Calu3 (cell line): Measurements from ENCODE around the gene CEP128. TPM values are rescaled to one million over a fixed set of nuclear protein-coding genes. Genes with fewer than 3 reads are reported as not detected.

ENCODE experiments used
- BruUV-seq: library from RNA; stranded (reverse); fragments of 400-500 nt; replicated peaks from 2 replicates; lab custom pipeline; 2021; lab: Mats Ljungman, UMichigan
- CTCF ChIA-PET: fragments of 300-600 bp; sonication (Branson Sonifier 250); formaldehyde crosslinking; loops from one replicate; lab custom pipeline; 2022; ENCODE audit warnings: antibody characterized with exemption; lab: Charles Lee
- DNase-seq: peaks from one replicate; pipeline ENCODE4 v3.0.0; 2022
- H3K27ac Mint-ChIP-seq: one replicate; pipeline ENCODE4 v1.8.0; 2022; ENCODE audit warnings: mixed read lengths; ENCODE audit not compliant: unreplicated experiment
- H3K27me3 Mint-ChIP-seq: one replicate; pipeline ENCODE4 v1.8.0; 2022; ENCODE audit warnings: mixed read lengths; ENCODE audit not compliant: unreplicated experiment
- H3K36me3 Mint-ChIP-seq: one replicate; pipeline ENCODE4 v1.8.0; 2022; ENCODE audit warnings: mild to moderate bottlenecking, moderate library complexity, mixed read lengths; ENCODE audit not compliant: insufficient read depth, unreplicated experiment
- H3K4me1 Mint-ChIP-seq: one replicate; pipeline ENCODE4 v1.8.0; 2022; ENCODE audit warnings: mild to moderate bottlenecking, low read depth, mixed read lengths; ENCODE audit not compliant: unreplicated experiment
- H3K4me3 Mint-ChIP-seq: one replicate; pipeline ENCODE4 v1.8.0; 2022; ENCODE audit warnings: mild to moderate bottlenecking, low read depth, moderate library complexity, mixed read lengths; ENCODE audit not compliant: unreplicated experiment
- H3K9me3 Mint-ChIP-seq: one replicate; pipeline ENCODE4 v1.8.0; 2022; ENCODE audit warnings: low read depth, mixed read lengths; ENCODE audit not compliant: unreplicated experiment
- CTCF ChIP-seq: fragments of 200-600 bp; IDR thresholded peaks from one replicate; pipeline ENCODE4 v1.8.0; 2022; ENCODE audit warnings: antibody characterized with exemption; ENCODE audit not compliant: unreplicated experiment
- intact Hi-C: fragments of 100-400 bp; cut with micrococcal nuclease; formaldehyde crosslinking; loops from one replicate; pipeline ENCODE4 v1.10.0; 2022; ENCODE audit not compliant: unreplicated experiment
- total RNA-seq: library from RNA; stranded (reverse); gene quantifications from 2 replicates; pipeline ENCODE4 v1.2.3, GENCODE V29; 2022

Gene CEP128
- total RNA-seq, 1 experiment from 2014 or later, result 22.9 TPM

GRCh38 chr14:80658155-80658554 lies 283.4 kb downstream of the CEP128 start:
- Mint-ChIP-seq H3K4me1 (no peaks in the 10 kb centered on the region), H3K27me3 (no peaks in the 10 kb centered on the region), H3K36me3 (no peaks in the 10 kb centered on the region), H3K9me3 (no peaks in the 10 kb centered on the region), H3K27ac (no peak overlapping the region), H3K4me3 (no peak overlapping the region)
- no peak for DNase-seq
- CTCF ChIA-PET, result no interaction called here
- no TSS peak for BruUV-seq
- no peak for TF ChIP-seq CTCF
- intact Hi-C loops, result no loop called here

GRCh38 chr14:80653956-80654355 lies 287.6 kb downstream of the CEP128 start:
- Mint-ChIP-seq H3K27me3 (no peaks in the 10 kb centered on the region), H3K4me3 (no peak overlapping the region), H3K27ac (no peak overlapping the region), H3K9me3 (peaks cover 3% of the 10 kb centered on the region), H3K4me1 (no peaks in the 10 kb centered on the region), H3K36me3 (no peaks in the 10 kb centered on the region)
- BruUV-seq, result no TSS peak
- intact Hi-C loops, result no loop called here
- DNase-seq, result no peak
- CTCF ChIA-PET, result no interaction called here
- TF ChIP-seq CTCF, result no peak

DNA sequence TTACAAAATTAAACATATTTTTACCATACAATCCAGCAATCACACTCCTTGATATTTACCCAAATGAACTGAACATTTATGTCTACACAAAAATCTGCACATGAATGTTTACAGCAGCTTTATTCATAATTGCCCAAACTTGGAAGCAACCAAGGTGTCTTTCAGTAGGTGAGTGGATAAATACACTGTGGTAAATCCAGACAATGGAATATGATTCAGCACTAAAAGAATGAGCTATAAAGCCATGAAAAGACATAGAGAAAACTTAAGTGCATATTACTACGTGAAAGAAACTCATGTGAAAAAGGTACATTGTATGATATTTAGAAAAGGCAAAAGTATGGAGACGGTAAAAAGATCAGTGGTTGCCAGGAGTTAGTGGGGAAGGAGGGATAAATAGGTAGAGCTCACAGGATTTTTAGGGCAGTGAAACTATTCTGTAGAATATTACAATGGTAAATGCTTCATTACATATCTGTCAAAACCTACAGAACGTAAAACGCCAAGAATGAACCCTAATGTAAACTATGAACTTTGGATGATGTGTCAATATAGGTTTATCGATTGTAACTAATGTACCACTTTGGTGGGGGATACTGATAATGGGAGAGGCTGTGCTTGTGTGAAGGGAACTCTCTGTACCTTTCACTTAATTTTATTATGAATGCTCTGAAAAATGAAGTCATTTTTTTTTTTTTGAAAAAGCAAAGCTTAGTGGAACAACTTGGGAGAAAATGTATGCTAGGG lies 295.7 kb downstream of the CEP128 start:
- no peaks in the 10 kb centered on the region for H3K27me3 Mint-ChIP-seq
- no peak overlapping the region for H3K4me3 Mint-ChIP-seq
- no peaks in the 10 kb centered on the region for H3K36me3 Mint-ChIP-seq
- H3K9me3 Mint-ChIP-seq, result no peaks in the 10 kb centered on the region
- no TSS peak for BruUV-seq
- DNase-seq, result no peak
- H3K4me1 Mint-ChIP-seq, result peaks cover 6% of the 10 kb centered on the region
- no peak overlapping the region for H3K27ac Mint-ChIP-seq
- TF ChIP-seq CTCF, result no peak
- intact Hi-C loops, result no loop called here
- CTCF ChIA-PET, result no interaction called here

DNA sequence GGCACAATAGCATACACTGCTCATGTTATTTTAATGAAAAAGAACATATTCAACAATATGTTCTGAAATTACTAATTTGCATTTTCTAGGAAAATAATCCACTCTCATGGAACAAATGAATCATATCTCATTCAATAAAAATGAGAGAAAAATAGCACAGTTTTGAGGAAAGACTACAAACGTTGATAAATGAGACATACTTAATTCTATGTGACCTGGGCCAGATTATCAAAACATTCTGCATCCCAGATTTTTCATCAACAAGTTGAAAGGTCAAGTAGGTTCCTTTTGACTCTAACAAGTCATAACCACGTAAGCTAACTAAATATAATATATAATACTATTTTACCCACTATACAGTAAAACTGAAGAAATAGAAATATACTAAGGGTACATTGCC lies 296.7 kb downstream of the CEP128 start:
- no TSS peak for BruUV-seq
- Mint-ChIP-seq H3K27ac (no peak overlapping the region), H3K27me3 (no peaks in the 10 kb centered on the region), H3K4me3 (no peak overlapping the region), H3K9me3 (no peaks in the 10 kb centered on the region), H3K36me3 (no peaks in the 10 kb centered on the region), H3K4me1 (peaks cover 17% of the 10 kb centered on the region)
- CTCF ChIA-PET, result no interaction called here
- no peak for DNase-seq
- intact Hi-C loops, result no loop called here
- TF ChIP-seq CTCF, result no peak
